A549 (cell line): ENCODE results near the gene FAM118B. TPM values are rescaled to one million over a fixed set of nuclear protein-coding genes. Genes with fewer than 3 reads are reported as not detected.

Experiments used
- ATAC-seq, 2 experiments: fragments of 200-7000 bp in 1 of 2; fragments of >200 bp in 1 of 2; cut with Nextera tagmentation in 1 of 2; cut with Tn5 transposase in 1 of 2; 3 replicates each; pipeline versions ENCODE4 v1.8.0 to v1.9.1; 2018 to 2020; ENCODE audit warnings: mild to moderate bottlenecking in 1 of 2, moderate library complexity in 1 of 2
- CTCF ChIA-PET: fragments of 300-600 bp; sonication (Branson Sonifier 250); formaldehyde crosslinking; extraction: SDS; loops from one replicate; lab custom pipeline; 2021; ENCODE audit warnings: antibody characterized with exemption, inconsistent platforms; lab: Yijun Ruan, JAX
- POLR2A ChIA-PET: fragments of 350-600 bp; formaldehyde crosslinking; extraction: SDS; loops from one replicate; lab custom pipeline; 2021; ENCODE audit warnings: antibody characterized with exemption, inconsistent platforms; lab: Yijun Ruan, JAX
- DNase-seq, 2 experiments: peaks; one replicate each; pipeline versions ENCODE4 v3.0.0 to v3.0.0-alpha.2; 2011 to 2016; ENCODE audit warnings: low read depth in 1 of 2, low spot score in 1 of 2
- FAIRE-seq: peaks from 2 replicates; lab custom pipeline; 2011; peaks lifted over from hg19 to GRCh38; lab: Jason Lieb, UNC
- H3K27ac ChIP-seq, 2 experiments: fragments of >200 bp; sonication (Bioruptor Twin); formaldehyde crosslinking; 3 replicates each; pipeline ENCODE4 v1.5.1; 2016 to 2017
- H3K4me1 ChIP-seq: fragments of >200 bp; sonication (Bioruptor Twin); formaldehyde crosslinking; 3 replicates; pipeline ENCODE4 v1.6.1; 2016
- H3K4me2 ChIP-seq: fragments of >200 bp; sonication (Bioruptor Twin); formaldehyde crosslinking; 3 replicates; pipeline ENCODE4 v1.6.1; 2016
- H3K4me3 ChIP-seq: fragments of >200 bp; sonication (Bioruptor Twin); formaldehyde crosslinking; 3 replicates; pipeline ENCODE4 v1.5.1; 2016
- H3K9me3 ChIP-seq: fragments of >200 bp; sonication (Bioruptor Twin); formaldehyde crosslinking; 3 replicates; pipeline ENCODE4 v1.6.1; 2016
- CHD4 ChIP-seq: fragments of 200-600 bp; sonication (generic); IDR thresholded peaks from 2 replicates; pipeline ENCODE4 v1.6.1; 2016; ENCODE audit warnings: antibody characterized with exemption, mild to moderate bottlenecking, borderline replicate concordance
- EHF ChIP-seq: fragments of 250-450 bp; sonication (Bioruptor Pico); IDR thresholded peaks from 2 replicates; pipeline ENCODE4 v1.5.0; 2020; ENCODE audit warnings: mild to moderate bottlenecking
- EP300 ChIP-seq, 2 experiments: fragments of >200 bp; sonication (Bioruptor Twin); formaldehyde crosslinking; IDR thresholded peaks; 2 replicates in 1 of 2; 3 replicates in 1 of 2; pipeline ENCODE4 v1.6.1; 2016 to 2017
- FOSB ChIP-seq: fragments of 250-450 bp; sonication (Bioruptor Pico); IDR thresholded peaks from 2 replicates; pipeline ENCODE4 v1.5.0; 2020; ENCODE audit warnings: mild to moderate bottlenecking, moderate library complexity
- FOSL2 ChIP-seq, 2 experiments: fragments of 450-650 bp in 1 of 2; fragments of >200 bp in 1 of 2; sonication (Bioruptor Twin) in 1 of 2; formaldehyde crosslinking; IDR thresholded peaks; 2 replicates each; pipeline versions ENCODE4 v1.5.0 to v1.6.1; 2016 to 2020; ENCODE audit warnings: mild to moderate bottlenecking in 1 of 2, moderate library complexity in 1 of 2
- HDAC2 ChIP-seq: fragments of 200-600 bp; sonication (generic); IDR thresholded peaks from 2 replicates; pipeline ENCODE4 v1.6.1; 2016
- HEYL ChIP-seq: fragments of 250-450 bp; sonication (Bioruptor Pico); IDR thresholded peaks from 2 replicates; pipeline ENCODE4 v1.8.0; 2021; ENCODE audit warnings: mild to moderate bottlenecking, moderate library complexity
- JUN ChIP-seq, 2 experiments: fragments of >200 bp; sonication (Bioruptor Twin); formaldehyde crosslinking; IDR thresholded peaks; 2 replicates in 1 of 2; 3 replicates in 1 of 2; pipeline ENCODE4 v1.6.1; 2016 to 2017
- JUNB ChIP-seq: fragments of >200 bp; sonication (Bioruptor Twin); formaldehyde crosslinking; IDR thresholded peaks from 2 replicates; pipeline ENCODE4 v1.6.1; 2016
- MAFK ChIP-seq: fragments of 450-650 bp; IDR thresholded peaks from 2 replicates; pipeline ENCODE4 v1.6.1; 2014; ENCODE audit not compliant: partially characterized antibody
- NPAS2 ChIP-seq: fragments of 250-450 bp; sonication (Bioruptor Pico); IDR thresholded peaks from 2 replicates; pipeline ENCODE4 v1.8.0; 2022; ENCODE audit warnings: mild to moderate bottlenecking, moderate library complexity, borderline replicate concordance
- POLR2A ChIP-seq: IDR thresholded peaks from 2 replicates; pipeline ENCODE4 v1.6.1; 2012; ENCODE audit warnings: mild to moderate bottlenecking, low read length
- POLR2AphosphoS2 ChIP-seq: conservative IDR thresholded peaks from 2 replicates; pipeline ENCODE4 v1.6.1; 2012; ENCODE audit warnings: low read length, improper control_type of control experiment, inconsistent platforms
- RCOR1 ChIP-seq: fragments of 150-350 bp; IDR thresholded peaks from 2 replicates; pipeline ENCODE4 v1.6.1; 2014; ENCODE audit warnings: antibody characterized with exemption, low read length, low read depth
- RFX5 ChIP-seq: fragments of 450-650 bp; IDR thresholded peaks from 2 replicates; pipeline ENCODE4 v1.7.1; 2014; ENCODE audit warnings: antibody characterized with exemption, mild to moderate bottlenecking, moderate library complexity
- RNF2 ChIP-seq: fragments of 200-600 bp; sonication (generic); IDR thresholded peaks from 2 replicates; pipeline ENCODE4 v1.6.1; 2016; ENCODE audit warnings: low read depth, mild to moderate bottlenecking, antibody characterized with exemption, moderate library complexity, borderline replicate concordance
- SMC3 ChIP-seq: fragments of >200 bp; sonication (Bioruptor Twin); formaldehyde crosslinking; IDR thresholded peaks from 3 replicates; pipeline ENCODE4 v1.6.1; 2018; ENCODE audit warnings: inconsistent platforms
- SREBF2 ChIP-seq: fragments of 450-650 bp; IDR thresholded peaks from 2 replicates; pipeline ENCODE4 v1.6.1; 2014; ENCODE audit warnings: mild to moderate bottlenecking, moderate library complexity
- TFCP2L1 ChIP-seq: fragments of 250-450 bp; sonication (Bioruptor Pico); IDR thresholded peaks from 2 replicates; pipeline ENCODE4 v1.5.0; 2021; ENCODE audit warnings: mild to moderate bottlenecking
- TP53 ChIP-seq: fragments of 250-450 bp; sonication (Bioruptor Pico); IDR thresholded peaks from 2 replicates; pipeline ENCODE4 v1.5.0; 2021; ENCODE audit warnings: mild to moderate bottlenecking, moderate library complexity
- ZC3H11A ChIP-seq: fragments of 450-650 bp; IDR thresholded peaks from 2 replicates; pipeline ENCODE4 v1.6.1; 2014; ENCODE audit warnings: antibody characterized with exemption, mild to moderate bottlenecking
- WGBS: methylation state at CpG from one replicate; pipeline ENCODE4 v1.1.6; 2017; ENCODE audit errors: missing lambda C conversion rate; 5-methylcytosine and 5-hydroxymethylcytosine counted together
- polyA plus RNA-seq, 4 experiments: library from polyadenylated mRNA; depleted of rRNA in 3 of 4; stranded (reverse); fragments of >200 nt; fragmentation: RNase III in 1 of 4; extraction: RNeasy Plus Mini Kit Qiagen cat#74134 plus additional on column Dnase treatment in 1 of 4; gene quantifications; 2 replicates in 3 of 4; 3 replicates in 1 of 4; pipeline ENCODE4 v1.2.3, GENCODE V29; 2011 to 2017
- TF ChIP-seq, protein P1 (sequence below): fragments of >200 bp; sonication (Bioruptor Twin); formaldehyde crosslinking; IDR thresholded peaks from 3 replicates; pipeline ENCODE4 v1.5.1; 2016
- TF ChIP-seq, protein P2 (sequence below): fragments of >200 bp; sonication (Bioruptor Twin); formaldehyde crosslinking; IDR thresholded peaks from 2 replicates; pipeline ENCODE4 v1.6.1; 2016
- TF ChIP-seq, protein P3 (sequence below): fragments of >200 bp; sonication (Bioruptor Twin); formaldehyde crosslinking; IDR thresholded peaks from 3 replicates; pipeline ENCODE4 v1.6.1; 2016
- TF ChIP-seq, protein P4 (sequence below): fragments of 450-650 bp; IDR thresholded peaks from 2 replicates; pipeline ENCODE4 v1.6.1; 2014; ENCODE audit warnings: antibody characterized with exemption
- TF ChIP-seq, protein P5 (sequence below): IDR thresholded peaks from 2 replicates; pipeline ENCODE4 v1.6.1; 2012; ENCODE audit warnings: low read depth, borderline replicate concordance

FAM118B gene
- polyA plus RNA-seq, 2 of the 4 experiments (the other 2 are of a cell fraction), result 14.9 to 23.9 TPM

DNA sequence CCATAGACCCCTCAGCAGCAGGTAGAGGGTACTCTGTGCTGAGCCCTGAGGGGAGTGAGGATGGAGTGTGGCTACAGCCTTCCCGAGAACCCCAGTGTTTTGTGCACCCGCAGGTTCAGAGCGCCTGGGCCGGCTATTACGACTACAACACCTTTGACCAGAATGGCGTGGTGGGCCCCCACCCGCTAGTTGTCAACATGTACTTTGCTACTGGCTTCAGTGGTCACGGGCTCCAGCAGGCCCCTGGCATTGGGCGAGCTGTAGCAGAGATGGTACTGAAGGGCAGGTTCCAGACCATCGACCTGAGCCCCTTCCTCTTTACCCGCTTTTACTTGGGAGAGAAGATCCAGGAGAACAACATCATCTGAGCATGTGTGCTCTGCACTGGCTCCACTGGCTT, 65.7 kb downstream of the FAM118B start:
- H3K4me3 ChIP-seq, result no peak overlapping the region
- H3K4me1 ChIP-seq, result 0 out of 3 replicates have a peak, but pooled peaks cover 2% of the 10 kb centered on the region
- TF ChIP-seq TP53 (no peak), JUN (IDR thresholded peaks at IDR 0.05) (no peak), POLR2AphosphoS2 (no peak), RCOR1 (no peak), HDAC2 (no peak), EP300 (IDR thresholded peaks at IDR 0.05) (no peak), RNF2 (no peak), SREBF2 (no peak), RFX5 (no peak), NPAS2 (CRISPR knock-in tag) (no peak), TFCP2L1 (no peak)
- TF ChIP-seq, protein P1, sequence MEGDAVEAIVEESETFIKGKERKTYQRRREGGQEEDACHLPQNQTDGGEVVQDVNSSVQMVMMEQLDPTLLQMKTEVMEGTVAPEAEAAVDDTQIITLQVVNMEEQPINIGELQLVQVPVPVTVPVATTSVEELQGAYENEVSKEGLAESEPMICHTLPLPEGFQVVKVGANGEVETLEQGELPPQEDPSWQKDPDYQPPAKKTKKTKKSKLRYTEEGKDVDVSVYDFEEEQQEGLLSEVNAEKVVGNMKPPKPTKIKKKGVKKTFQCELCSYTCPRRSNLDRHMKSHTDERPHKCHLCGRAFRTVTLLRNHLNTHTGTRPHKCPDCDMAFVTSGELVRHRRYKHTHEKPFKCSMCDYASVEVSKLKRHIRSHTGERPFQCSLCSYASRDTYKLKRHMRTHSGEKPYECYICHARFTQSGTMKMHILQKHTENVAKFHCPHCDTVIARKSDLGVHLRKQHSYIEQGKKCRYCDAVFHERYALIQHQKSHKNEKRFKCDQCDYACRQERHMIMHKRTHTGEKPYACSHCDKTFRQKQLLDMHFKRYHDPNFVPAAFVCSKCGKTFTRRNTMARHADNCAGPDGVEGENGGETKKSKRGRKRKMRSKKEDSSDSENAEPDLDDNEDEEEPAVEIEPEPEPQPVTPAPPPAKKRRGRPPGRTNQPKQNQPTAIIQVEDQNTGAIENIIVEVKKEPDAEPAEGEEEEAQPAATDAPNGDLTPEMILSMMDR, result no peak
- TF ChIP-seq, protein P2, sequence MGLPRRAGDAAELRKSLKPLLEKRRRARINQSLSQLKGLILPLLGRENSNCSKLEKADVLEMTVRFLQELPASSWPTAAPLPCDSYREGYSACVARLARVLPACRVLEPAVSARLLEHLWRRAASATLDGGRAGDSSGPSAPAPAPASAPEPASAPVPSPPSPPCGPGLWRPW, result no peak
- ChIA-PET POLR2A (no interaction called here), CTCF (no interaction called here)
- no peaks in the 10 kb centered on the region for H3K9me3 ChIP-seq
- ATAC-seq, result no peak
- FAIRE-seq, result no peak
- no peak overlapping the region for H3K4me2 ChIP-seq
- no peak overlapping the region; a peak in 1 of 6 replicates for H3K27ac ChIP-seq
- DNase-seq, result no peak
- 94% methylated on average over 4 of the region's 11 CpGs for WGBS

DNA sequence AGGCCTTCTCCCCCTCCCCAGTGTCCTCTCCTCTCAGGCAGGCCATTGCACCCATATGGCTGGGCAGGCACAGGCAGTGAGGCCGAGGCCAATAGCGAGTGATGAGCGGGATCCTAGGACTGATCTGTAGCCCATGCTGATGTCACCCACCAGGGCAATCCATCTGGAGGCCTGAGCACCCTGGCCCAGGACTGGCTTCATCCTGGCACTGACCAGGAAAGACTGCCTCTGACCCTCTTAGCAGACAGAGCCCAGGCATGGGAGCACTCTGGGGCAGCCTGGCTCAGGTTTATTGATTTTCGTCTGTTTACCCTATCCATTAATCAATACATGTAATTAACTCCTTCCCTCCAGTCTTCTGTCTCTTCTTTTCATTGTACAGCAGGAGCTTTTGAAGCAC, 66.2 kb downstream of the FAM118B start:
- 97% methylated on average over 4 of the region's 4 CpGs for WGBS
- POLR2A ChIA-PET, result interaction anchor here (1.0 kb wide), 1 partner anchor 9 kb away, joined by 3 read pairs; the partner anchor contains the start of genes FOXRED1 and SRPRA
- no peak for DNase-seq
- H3K4me3 ChIP-seq, result no peak overlapping the region
- no peaks in the 10 kb centered on the region for H3K9me3 ChIP-seq
- no peak for FAIRE-seq
- TF ChIP-seq POLR2AphosphoS2, result no peak
- no peak for TF ChIP-seq HEYL (CRISPR knock-in tag)
- no peak for TF ChIP-seq JUNB
- TF ChIP-seq, protein P3, sequence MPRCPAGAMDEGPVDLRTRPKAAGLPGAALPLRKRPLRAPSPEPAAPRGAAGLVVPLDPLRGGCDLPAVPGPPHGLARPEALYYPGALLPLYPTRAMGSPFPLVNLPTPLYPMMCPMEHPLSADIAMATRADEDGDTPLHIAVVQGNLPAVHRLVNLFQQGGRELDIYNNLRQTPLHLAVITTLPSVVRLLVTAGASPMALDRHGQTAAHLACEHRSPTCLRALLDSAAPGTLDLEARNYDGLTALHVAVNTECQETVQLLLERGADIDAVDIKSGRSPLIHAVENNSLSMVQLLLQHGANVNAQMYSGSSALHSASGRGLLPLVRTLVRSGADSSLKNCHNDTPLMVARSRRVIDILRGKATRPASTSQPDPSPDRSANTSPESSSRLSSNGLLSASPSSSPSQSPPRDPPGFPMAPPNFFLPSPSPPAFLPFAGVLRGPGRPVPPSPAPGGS, result no peak
- no peak for TF ChIP-seq SMC3
- TF ChIP-seq, all 56 proteins: peak for 0
- no peak overlapping the region for H3K27ac ChIP-seq
- H3K4me2 ChIP-seq, result no peak overlapping the region
- no peak for ATAC-seq
- CTCF ChIA-PET, result no interaction called here
- 0 out of 3 replicates have a peak, but pooled peaks cover 3% of the 10 kb centered on the region for H3K4me1 ChIP-seq

DNA sequence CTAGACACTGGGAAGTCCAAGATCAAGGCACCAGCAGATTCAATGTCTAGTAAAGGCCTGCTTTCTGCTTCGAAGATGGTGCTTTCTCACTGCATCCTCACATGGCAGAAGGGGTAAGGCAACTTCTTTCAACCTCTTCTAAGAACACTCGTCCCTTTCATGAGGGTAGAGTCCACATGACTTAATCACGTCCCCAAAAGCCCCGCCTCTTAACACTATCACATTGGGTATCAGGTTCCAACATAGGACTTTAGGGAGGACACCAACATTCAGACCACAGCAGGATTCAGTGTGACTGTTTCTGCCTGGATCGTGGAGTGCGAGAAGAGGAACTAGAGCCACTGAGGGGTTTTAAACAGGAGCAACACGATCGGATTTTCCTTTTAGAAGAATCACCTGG, 67.6 kb downstream of the FAM118B start:
- no peak for TF ChIP-seq EHF (CRISPR knock-in tag)
- no peak for TF ChIP-seq ZC3H11A
- TF ChIP-seq POLR2A, result no peak
- no peak for FAIRE-seq
- POLR2A ChIA-PET, result no interaction called here
- DNase-seq, result no peak
- CTCF ChIA-PET, result no interaction called here
- no peak overlapping the region for H3K4me3 ChIP-seq
- no peak overlapping the region for H3K27ac ChIP-seq
- no peak for ATAC-seq
- H3K4me2 ChIP-seq, result no peak overlapping the region
- H3K9me3 ChIP-seq, result no peaks in the 10 kb centered on the region
- H3K4me1 ChIP-seq, result peaks cover 8% of the 10 kb centered on the region; the same call in 2 of the 3 replicates
- WGBS, result 82% methylated on average over 8 of the region's 8 CpGs

DNA sequence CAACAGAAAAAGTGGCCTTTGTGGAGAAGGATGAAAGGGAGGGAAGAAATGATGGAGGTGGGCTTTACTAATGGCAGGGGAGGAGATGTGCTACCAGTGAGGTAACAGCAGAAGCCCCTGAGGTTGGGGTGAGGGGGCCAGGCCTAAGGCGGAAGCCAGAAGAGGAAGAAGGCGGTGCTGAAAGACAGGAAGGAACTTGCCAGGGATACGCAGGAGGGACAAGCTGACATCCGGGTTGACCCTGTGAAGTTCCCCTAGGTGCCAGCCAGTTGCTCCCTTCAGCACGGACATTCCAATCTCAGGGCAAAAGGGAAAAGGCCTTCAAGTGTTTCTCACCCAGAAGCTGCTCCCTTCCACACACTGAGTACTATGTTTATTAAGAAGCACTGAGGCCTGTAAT, 69.0 kb downstream of the FAM118B start:
- Histone ChIP-seq H3K4me2 (no peak overlapping the region), H3K27ac (no peak overlapping the region), H3K4me1 (peaks cover 15% of the 10 kb centered on the region; the same call in 2 of the 3 replicates), H3K4me3 (no peak overlapping the region), H3K9me3 (no peaks in the 10 kb centered on the region)
- DNase-seq (no peak), ATAC-seq (no peak), FAIRE-seq (no peak)
- WGBS, result 95% methylated on average over 4 of the region's 5 CpGs
- ChIA-PET POLR2A (no interaction called here), CTCF (interaction anchor here (0.7 kb wide), 1 partner anchor 12 kb away, joined by 3 read pairs; no protein-coding TSS in a partner anchor)
- TF ChIP-seq CHD4 (no peak), EHF (CRISPR knock-in tag) (no peak), FOSL2 (IDR thresholded peaks at IDR 0.05) (no peak), FOSL2 (CRISPR knock-in tag; IDR thresholded peaks at IDR 0.05) (no peak), MAFK (no peak), FOSB (CRISPR knock-in tag) (no peak), RCOR1 (no peak)
- TF ChIP-seq, protein P4, sequence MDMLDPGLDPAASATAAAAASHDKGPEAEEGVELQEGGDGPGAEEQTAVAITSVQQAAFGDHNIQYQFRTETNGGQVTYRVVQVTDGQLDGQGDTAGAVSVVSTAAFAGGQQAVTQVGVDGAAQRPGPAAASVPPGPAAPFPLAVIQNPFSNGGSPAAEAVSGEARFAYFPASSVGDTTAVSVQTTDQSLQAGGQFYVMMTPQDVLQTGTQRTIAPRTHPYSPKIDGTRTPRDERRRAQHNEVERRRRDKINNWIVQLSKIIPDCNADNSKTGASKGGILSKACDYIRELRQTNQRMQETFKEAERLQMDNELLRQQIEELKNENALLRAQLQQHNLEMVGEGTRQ, result no peak
- TF ChIP-seq, protein P5, sequence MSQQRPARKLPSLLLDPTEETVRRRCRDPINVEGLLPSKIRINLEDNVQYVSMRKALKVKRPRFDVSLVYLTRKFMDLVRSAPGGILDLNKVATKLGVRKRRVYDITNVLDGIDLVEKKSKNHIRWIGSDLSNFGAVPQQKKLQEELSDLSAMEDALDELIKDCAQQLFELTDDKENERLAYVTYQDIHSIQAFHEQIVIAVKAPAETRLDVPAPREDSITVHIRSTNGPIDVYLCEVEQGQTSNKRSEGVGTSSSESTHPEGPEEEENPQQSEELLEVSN, result no peak
- TF ChIP-seq, protein P1, result no peak
